Breast epithelium (tissue), 4 donors: ENCODE data around the gene RNASE7. TPM values are rescaled to one million over a fixed set of nuclear protein-coding genes. Genes with fewer than 3 reads are reported as not detected.
A peak's percentile ranks its signal among the peaks of the same experiment; 100 is the strongest.

ENCODE experiments used
- DNase-seq, 2 donors: peaks; one replicate each; pipeline ENCODE4 v3.0.0-alpha.2; 2019; ENCODE audit warnings: low spot score in 2 of 2
- H3K27ac ChIP-seq, 2 donors: fragments of 200-600 bp; sonication (generic) in 1 of 2; one replicate each; pipeline ENCODE4 v1.5.1; 2016 to 2019; ENCODE audit warnings: mild to moderate bottlenecking in 1 of 2
- H3K27me3 ChIP-seq, 2 donors: fragments of 200-600 bp; sonication (generic) in 1 of 2; one replicate each; pipeline versions ENCODE4 v1.5.1 to v1.6.0; 2017 to 2019; ENCODE audit warnings: control low read depth in 1 of 2, mild to moderate bottlenecking in 1 of 2
- H3K36me3 ChIP-seq: fragments of 200-600 bp; one replicate; pipeline ENCODE4 v1.5.1; 2019
- H3K4me1 ChIP-seq, 2 donors: fragments of 200-600 bp; sonication (generic); one replicate each; pipeline ENCODE4 v1.5.1; 2016 to 2019; ENCODE audit warnings: control low read depth in 1 of 2
- H3K4me3 ChIP-seq, 3 donors: fragments of 200-600 bp; sonication (generic); 1 replicate in 2 of 3; 2 replicates in 1 of 3; pipeline ENCODE4 v1.5.1; 2016 to 2019; ENCODE audit warnings: mild to moderate bottlenecking in 3 of 3, moderate library complexity in 2 of 3
- H3K9me3 ChIP-seq, 2 donors: fragments of 200-600 bp; sonication (generic) in 1 of 2; one replicate each; pipeline ENCODE4 v1.5.1; 2016 to 2019; ENCODE audit warnings: control low read depth in 1 of 2
- POLR2A ChIP-seq: fragments of 450-650 bp; IDR thresholded peaks from one replicate; pipeline ENCODE4 v1.6.1; 2016; ENCODE audit warnings: antibody characterized with exemption, mild to moderate bottlenecking, moderate library complexity
- POLR2AphosphoS5 ChIP-seq, 3 donors: sonication (generic); formaldehyde crosslinking; IDR thresholded peaks; one replicate each; pipeline ENCODE4 v1.6.1; 2017; ENCODE audit warnings: antibody characterized with exemption in 3 of 3
- intact Hi-C: fragments of 100-400 bp; cut with DNase I; formaldehyde crosslinking; loops from one replicate; pipeline ENCODE4 v1.15.1; 2023; ENCODE audit warnings: low total_unique reads
- total RNA-seq, 3 donors: library from RNA; depleted of rRNA; stranded (reverse); fragments of >200 nt; gene quantifications; one replicate each; pipeline ENCODE4 v1.1.0, GENCODE V29; 2016
- TF ChIP-seq, protein P1 (sequence below), 3 donors: fragments of 450-650 bp; IDR thresholded peaks; one replicate each; pipeline ENCODE4 v1.5.1; 2016 to 2017; ENCODE audit warnings: antibody characterized with exemption in 3 of 3, mild to moderate bottlenecking in 3 of 3, moderate library complexity in 3 of 3

Gene RNASE7
- total RNA-seq, 3 donors from 2014 or later, result 1.6 to 3.1 TPM; not detected in 1

DNA sequence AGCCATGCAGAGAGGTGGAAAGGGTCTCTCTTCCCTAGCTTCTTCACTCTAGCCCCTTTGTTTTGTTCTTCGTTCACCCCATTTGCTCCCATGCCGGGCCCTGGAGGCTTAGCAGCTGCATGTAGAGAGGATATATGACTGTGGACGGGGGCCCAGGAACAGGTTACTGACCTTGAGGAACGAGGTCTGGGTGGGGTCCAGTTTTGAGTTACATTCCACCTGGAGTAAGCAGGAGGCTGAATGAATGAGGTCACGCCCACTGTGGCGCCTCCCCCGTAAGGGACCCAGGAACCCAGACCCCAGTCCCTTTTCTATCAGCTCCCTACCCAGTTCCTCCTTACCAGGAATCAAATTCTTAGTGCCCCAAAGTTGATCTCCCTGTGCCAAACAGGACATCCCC, 23.9 kb upstream of the RNASE7 start:
- no peak overlapping the region for H3K4me3 ChIP-seq
- no peak for DNase-seq
- H3K36me3 ChIP-seq, result no peaks in the 10 kb centered on the region
- intact Hi-C loops, result loop anchor here (5.0 kb wide), 1 partner anchor 74 kb away; no protein-coding TSS in a partner anchor
- TF ChIP-seq POLR2A (no peak), POLR2AphosphoS5 (IDR thresholded peaks at IDR 0.05) (no peak)
- TF ChIP-seq, protein P1, sequence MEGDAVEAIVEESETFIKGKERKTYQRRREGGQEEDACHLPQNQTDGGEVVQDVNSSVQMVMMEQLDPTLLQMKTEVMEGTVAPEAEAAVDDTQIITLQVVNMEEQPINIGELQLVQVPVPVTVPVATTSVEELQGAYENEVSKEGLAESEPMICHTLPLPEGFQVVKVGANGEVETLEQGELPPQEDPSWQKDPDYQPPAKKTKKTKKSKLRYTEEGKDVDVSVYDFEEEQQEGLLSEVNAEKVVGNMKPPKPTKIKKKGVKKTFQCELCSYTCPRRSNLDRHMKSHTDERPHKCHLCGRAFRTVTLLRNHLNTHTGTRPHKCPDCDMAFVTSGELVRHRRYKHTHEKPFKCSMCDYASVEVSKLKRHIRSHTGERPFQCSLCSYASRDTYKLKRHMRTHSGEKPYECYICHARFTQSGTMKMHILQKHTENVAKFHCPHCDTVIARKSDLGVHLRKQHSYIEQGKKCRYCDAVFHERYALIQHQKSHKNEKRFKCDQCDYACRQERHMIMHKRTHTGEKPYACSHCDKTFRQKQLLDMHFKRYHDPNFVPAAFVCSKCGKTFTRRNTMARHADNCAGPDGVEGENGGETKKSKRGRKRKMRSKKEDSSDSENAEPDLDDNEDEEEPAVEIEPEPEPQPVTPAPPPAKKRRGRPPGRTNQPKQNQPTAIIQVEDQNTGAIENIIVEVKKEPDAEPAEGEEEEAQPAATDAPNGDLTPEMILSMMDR (IDR thresholded peaks at IDR 0.05), result no peak
- no peaks in the 10 kb centered on the region for H3K27me3 ChIP-seq
- H3K4me1 ChIP-seq, result no peaks in the 10 kb centered on the region
- peak overlapping the region; percentile 29 to 34 for H3K27ac ChIP-seq
- no peaks in the 10 kb centered on the region for H3K9me3 ChIP-seq

DNA sequence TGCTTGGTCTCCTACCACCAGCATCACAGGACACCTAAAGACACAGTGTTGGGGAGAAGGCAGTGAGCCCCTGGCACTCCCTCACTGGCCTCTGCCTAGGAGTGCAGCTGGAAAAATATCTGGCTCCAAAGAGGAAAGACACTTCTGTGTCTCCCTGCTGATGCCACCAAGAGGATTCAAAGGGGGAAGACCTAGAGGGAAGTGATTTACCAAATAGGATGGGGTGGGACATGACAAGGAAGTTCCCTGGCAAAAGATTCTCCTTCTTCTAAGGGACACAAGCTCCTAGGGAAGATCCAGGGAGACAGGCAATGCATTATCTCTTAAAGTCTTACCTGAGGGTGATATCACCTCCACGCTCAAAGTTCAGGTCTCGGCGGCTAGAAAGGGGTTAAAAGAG, 23.4 kb upstream of the RNASE7 start:
- TF ChIP-seq POLR2AphosphoS5 (IDR thresholded peaks at IDR 0.05) (no peak), POLR2A (no peak)
- TF ChIP-seq, protein P1 (IDR thresholded peaks at IDR 0.05), result no peak
- Histone ChIP-seq H3K27ac (peak overlapping the region; percentile 23 to 54), H3K27me3 (no peaks in the 10 kb centered on the region), H3K4me1 (no peaks in the 10 kb centered on the region), H3K4me3 (no peak overlapping the region), H3K36me3 (no peaks in the 10 kb centered on the region), H3K9me3 (no peaks in the 10 kb centered on the region)
- intact Hi-C loops, result loop anchor here (5.0 kb wide), 1 partner anchor 74 kb away; no protein-coding TSS in a partner anchor
- no peak for DNase-seq

DNA sequence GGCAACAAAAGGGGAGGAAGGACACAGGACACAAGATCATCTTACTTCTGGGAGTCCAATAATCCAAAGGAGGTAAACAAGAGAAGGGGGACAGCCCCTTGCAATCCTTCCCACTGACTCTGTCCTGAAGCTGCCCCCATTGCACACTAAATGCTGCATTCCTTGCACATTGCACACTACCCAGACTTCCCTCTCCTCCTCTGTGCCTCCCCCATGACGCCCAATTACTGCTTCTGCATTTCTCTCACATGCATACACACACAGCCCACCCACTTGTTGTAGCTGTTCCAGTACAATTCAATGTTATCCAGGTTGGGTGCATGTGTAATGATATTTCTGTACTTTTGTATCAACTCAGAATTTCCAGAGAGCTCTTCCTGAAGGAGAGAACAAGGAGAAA, 22.8 kb upstream of the RNASE7 start:
- intact Hi-C loops, result loop anchor here (5.0 kb wide), 1 partner anchor 73 kb away; no protein-coding TSS in a partner anchor
- Histone ChIP-seq H3K4me3 (no peak overlapping the region), H3K9me3 (no peaks in the 10 kb centered on the region), H3K4me1 (no peaks in the 10 kb centered on the region), H3K27me3 (no peaks in the 10 kb centered on the region), H3K27ac (peak overlapping the region; percentile 54 to 67), H3K36me3 (no peaks in the 10 kb centered on the region)
- no peak for DNase-seq
- TF ChIP-seq, protein P1 (IDR thresholded peaks at IDR 0.05), result no peak
- TF ChIP-seq POLR2A (no peak), POLR2AphosphoS5 (IDR thresholded peaks at IDR 0.05) (no peak)

DNA sequence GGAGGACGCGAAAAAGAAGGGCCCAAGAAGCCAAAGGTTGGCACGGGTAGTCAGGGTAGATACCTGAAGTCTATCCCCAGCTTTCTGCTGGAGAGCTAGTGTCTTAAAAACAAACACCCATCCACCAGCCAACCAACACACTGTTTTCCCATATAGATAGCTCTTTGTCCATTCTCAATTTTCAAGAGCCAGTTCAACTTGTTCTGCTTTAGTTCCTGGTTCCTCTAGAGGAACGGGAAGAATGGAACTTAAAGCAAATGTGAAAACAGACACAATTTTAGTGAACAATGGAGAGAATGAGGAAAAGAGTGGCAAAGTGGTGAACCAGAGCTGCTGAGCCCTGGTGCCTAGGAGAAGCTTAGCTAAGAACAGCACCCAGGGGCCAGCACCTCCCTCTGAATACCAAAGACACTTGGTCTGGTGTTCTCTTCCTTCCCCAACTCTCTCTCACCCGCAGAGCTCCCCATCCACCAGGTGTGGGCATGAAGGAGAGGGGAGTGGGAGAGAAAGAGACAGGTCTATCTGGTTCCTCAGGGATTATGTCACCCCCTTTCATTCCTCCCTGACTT, 21.1 kb upstream of the RNASE7 start:
- no peaks in the 10 kb centered on the region for H3K9me3 ChIP-seq
- H3K27ac ChIP-seq, result peak overlapping the region; percentile 95 to 97
- intact Hi-C loops, result no loop called here
- H3K4me1 ChIP-seq, result no peaks in the 10 kb centered on the region
- peak overlapping the region in 1 of 3 donors; percentile 18 for H3K4me3 ChIP-seq
- TF ChIP-seq POLR2A, result no peak
- TF ChIP-seq POLR2AphosphoS5 (IDR thresholded peaks at IDR 0.05), result peak in 1 of 3 donors; percentile 27
- no peak for DNase-seq
- H3K27me3 ChIP-seq, result no peaks in the 10 kb centered on the region
- H3K36me3 ChIP-seq, result no peaks in the 10 kb centered on the region

DNA sequence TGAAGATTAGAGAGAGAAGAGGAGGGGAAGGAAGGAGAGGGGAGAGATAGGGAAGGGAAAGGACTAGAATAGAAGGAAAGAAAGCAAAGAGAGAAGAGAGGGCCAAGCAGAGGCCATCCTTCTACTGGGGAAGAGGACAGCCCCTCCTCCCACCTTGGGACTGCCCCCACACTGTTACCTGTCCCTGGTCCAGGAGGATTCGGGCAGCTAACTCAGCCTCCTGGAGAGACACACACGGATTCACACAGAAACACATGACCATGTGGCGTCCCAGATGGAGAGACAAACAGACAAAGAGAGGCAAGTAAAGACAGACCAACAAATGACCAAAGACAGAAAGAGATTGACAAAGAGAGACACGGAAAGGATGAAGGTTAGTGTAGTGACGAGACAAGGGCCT, 19.5 kb upstream of the RNASE7 start:
- Histone ChIP-seq H3K9me3 (no peaks in the 10 kb centered on the region), H3K36me3 (no peaks in the 10 kb centered on the region), H3K27me3 (no peaks in the 10 kb centered on the region), H3K4me1 (peaks cover 5 to 9% of the 10 kb centered on the region in 2 donors), H3K27ac (peak overlapping the region; percentile 95 to 97), H3K4me3 (peak overlapping the region in 2 of 3 donors; percentile 76 to 92)
- TF ChIP-seq, protein P1 (IDR thresholded peaks at IDR 0.05), result no peak
- TF ChIP-seq POLR2AphosphoS5 (IDR thresholded peaks at IDR 0.05), result no peak
- intact Hi-C loops, result no loop called here
- no peak for DNase-seq
